HCT116 (cell line): ENCODE measurements around the gene GRIA1. TPM values are rescaled to one million over a fixed set of nuclear protein-coding genes. Genes with fewer than 3 reads are reported as not detected.

Experiments used
- ATAC-seq: fragments of 200-7000 bp; cut with Tn5 transposase; 2 replicates; pipeline ENCODE4 v1.9.1; 2020; ENCODE audit warnings: mild to moderate bottlenecking, moderate library complexity
- BruUV-seq: library from RNA; stranded (reverse); fragments of 400-500 nt; replicated peaks from 2 replicates; lab custom pipeline; 2021; lab: Mats Ljungman, UMichigan
- CTCF ChIA-PET: fragments of 300-600 bp; sonication (Branson Sonifier 250); formaldehyde crosslinking; loops from one replicate; lab custom pipeline; 2021; ENCODE audit warnings: antibody characterized with exemption; lab: Charles Lee
- POLR2A ChIA-PET: fragments of 300-600, 350-600 bp; sonication (Branson Sonifier 250); formaldehyde crosslinking; loops from one replicate; lab custom pipeline; 2021; ENCODE audit warnings: antibody characterized with exemption; lab: Charles Lee
- RAD21 ChIA-PET, 2 experiments: fragments of 300-600 bp; sonication (Branson Sonifier 250); formaldehyde crosslinking; loops; one replicate each; lab custom pipeline; 2023; ENCODE audit warnings: low total read pairs in 2 of 2; ENCODE audit not compliant: uncharacterized antibody in 2 of 2, unreplicated experiment in 2 of 2, low non-redundant PET in 1 of 2; lab: Charles Lee
- DNase-seq: peaks from one replicate; pipeline ENCODE4 v3.0.0-alpha.2; 2010; ENCODE audit warnings: low read depth, low spot score
- H2AFZ ChIP-seq: fragments of 200-600 bp; shearing (Covaris generic), sonication (generic); 2 replicates; pipeline ENCODE4 v1.6.1; 2017; ENCODE audit warnings: low read depth, mixed run types, mixed read lengths, antibody characterized with exemption, low read length; ENCODE audit not compliant: poor library complexity, severe bottlenecking
- H3K27ac ChIP-seq: 2 replicates; pipeline ENCODE4 v1.5.1; 2012; ENCODE audit warnings: low read depth, low read length
- H3K27me3 ChIP-seq: fragments of 200-600 bp; sonication (generic); 2 replicates; pipeline ENCODE4 v1.6.1; 2016; ENCODE audit warnings: mixed run types, low read length, mixed read lengths; ENCODE audit not compliant: insufficient read depth
- H3K36me3 ChIP-seq, 2 experiments: fragments of 200-500 bp in 1 of 2; fragments of 200-600 bp in 1 of 2; sonication (Bioruptor generic) in 1 of 2; sonication (generic) in 1 of 2; 2 replicates each; pipeline versions ENCODE4 v1.5.1 to v1.6.1; 2014 to 2016; ENCODE audit warnings: low read length in 2 of 2, inconsistent platforms in 1 of 2, mixed read lengths in 1 of 2, mixed run types in 1 of 2; ENCODE audit not compliant: insufficient read depth in 2 of 2, control insufficient read depth in 1 of 2
- H3K4me1 ChIP-seq, 2 experiments: fragments of 200-600 bp in 1 of 2; sonication (generic) in 1 of 2; 2 replicates each; pipeline versions ENCODE4 v1.5.1 to v1.6.1; 2012 to 2017; ENCODE audit warnings: low read length in 2 of 2, inconsistent platforms in 1 of 2, mild to moderate bottlenecking in 1 of 2, mixed read lengths in 1 of 2, mixed run types in 1 of 2, moderate library complexity in 1 of 2; ENCODE audit not compliant: insufficient read depth in 2 of 2, control insufficient read depth in 1 of 2
- H3K4me2 ChIP-seq: fragments of 200-600 bp; sonication (generic); 2 replicates; pipeline ENCODE4 v1.6.1; 2017; ENCODE audit warnings: mixed run types, low read length, mixed read lengths
- H3K4me3 ChIP-seq, 2 experiments: fragments of 200-600 bp in 1 of 2; sonication (generic) in 1 of 2; replicated peaks in 1 of 2; 2 replicates each; pipeline ENCODE4 v1.5.1; 2011 to 2016; ENCODE audit warnings: low read length in 2 of 2, control low read depth in 1 of 2, low read depth in 1 of 2, mild to moderate bottlenecking in 1 of 2, mixed read lengths in 1 of 2, mixed run types in 1 of 2
- H3K79me2 ChIP-seq: fragments of 200-600 bp; sonication (generic); 2 replicates; pipeline ENCODE4 v1.6.1; 2017; ENCODE audit warnings: mild to moderate bottlenecking, mixed run types, low read length, moderate library complexity, mixed read lengths; ENCODE audit not compliant: insufficient read depth
- H3K9ac ChIP-seq: fragments of 200-600 bp; sonication (generic); 2 replicates; pipeline ENCODE4 v1.6.1; 2016; ENCODE audit warnings: low read length, mixed read lengths
- H3K9me2 ChIP-seq: fragments of 200-600 bp; sonication (generic), shearing (Covaris generic); 2 replicates; pipeline ENCODE4 v1.6.1; 2017; ENCODE audit warnings: mixed run types, mild to moderate bottlenecking, moderate library complexity; ENCODE audit not compliant: insufficient read depth
- H3K9me3 ChIP-seq, 2 experiments: fragments of 200-500 bp in 1 of 2; fragments of 200-600 bp in 1 of 2; sonication (Bioruptor generic) in 1 of 2; sonication (generic) in 1 of 2; 2 replicates each; pipeline ENCODE4 v1.6.1; 2014 to 2017; ENCODE audit warnings: low read length in 2 of 2, mixed read lengths in 2 of 2, inconsistent platforms in 1 of 2, low read depth in 1 of 2, mild to moderate bottlenecking in 1 of 2, mixed run types in 1 of 2, moderate library complexity in 1 of 2; ENCODE audit not compliant: control insufficient read depth in 1 of 2, insufficient read depth in 1 of 2
- H4K20me1 ChIP-seq: fragments of 200-600 bp; sonication (generic), shearing (Covaris generic); 2 replicates; pipeline ENCODE4 v1.6.1; 2017; ENCODE audit warnings: mixed run types, mild to moderate bottlenecking, moderate library complexity; ENCODE audit not compliant: insufficient read depth
- CBX3 ChIP-seq: IDR thresholded peaks from 2 replicates; pipeline ENCODE4 v1.6.1; 2012; ENCODE audit warnings: low read depth
- ELF1 ChIP-seq: IDR thresholded peaks from 2 replicates; pipeline ENCODE4 v1.6.1; 2012; ENCODE audit warnings: low read depth, borderline replicate concordance
- EZH2 ChIP-seq: fragments of 200-600 bp; sonication (generic); IDR thresholded peaks from 2 replicates; pipeline ENCODE4 v1.6.1; 2017; ENCODE audit warnings: antibody characterized with exemption, mixed run types
- EZH2phosphoT487 ChIP-seq: fragments of 200-600 bp; IDR thresholded peaks from 2 replicates; pipeline ENCODE4 v1.6.1; 2018; ENCODE audit warnings: antibody characterized with exemption, borderline replicate concordance
- MAX ChIP-seq: IDR thresholded peaks from 2 replicates; pipeline ENCODE4 v1.6.1; 2012
- ZFX ChIP-seq: fragments of 450-650 bp; IDR thresholded peaks from 2 replicates; pipeline ENCODE4 v1.6.1; 2017
- intact Hi-C: fragments of 100-400 bp; cut with micrococcal nuclease; formaldehyde crosslinking; loops from 2 replicates; pipeline ENCODE4 v1.10.0; 2022
- total RNA-seq: library from RNA; stranded (reverse); gene quantifications from one replicate; pipeline ENCODE4 v1.2.1, GENCODE V29; 2021; ENCODE audit not compliant: unreplicated experiment

GRIA1 gene
- total RNA-seq, 1 experiment from 2014 or later, result not detected

- Histone ChIP-seq H3K9me2 (no peaks in the 10 kb centered on the region), H4K20me1 (no peaks in the 10 kb centered on the region), H3K4me3 (no peak overlapping the region), H3K9ac (no peak overlapping the region), H3K4me2 (no peak overlapping the region), H3K9me3 (no peaks in the 10 kb centered on the region), H3K4me1 (no peaks in the 10 kb centered on the region), H3K27me3 (peaks cover 13% of the 10 kb centered on the region), H3K36me3 (no peaks in the 10 kb centered on the region), H3K79me2 (no peaks in the 10 kb centered on the region), H3K27ac (no peak overlapping the region), H2AFZ (no peak overlapping the region)
- ChIA-PET RAD21 (no interaction called here), CTCF (no interaction called here), POLR2A (no interaction called here)
- BruUV-seq, result no TSS peak
- DNase-seq, result no peak
- intact Hi-C loops, result no loop called here
- no peak for ATAC-seq
- TF ChIP-seq CBX3, result no peak
- no peak for TF ChIP-seq EZH2phosphoT487
- no peak for TF ChIP-seq EZH2
These were observed 33.4 kb downstream of the GRIA1 start for GRCh38 chr5:153523831-153524230.

GRCh38 chr5:153525536-153525935 lies 35.1 kb downstream of the GRIA1 start:
- H3K27me3 ChIP-seq, result peaks cover 13% of the 10 kb centered on the region
- no peak overlapping the region for H2AFZ ChIP-seq
- RAD21 ChIA-PET, result no interaction called here
- H3K36me3 ChIP-seq, result no peaks in the 10 kb centered on the region
- no peak overlapping the region for H3K27ac ChIP-seq
- no TSS peak for BruUV-seq
- CTCF ChIA-PET, result no interaction called here
- H3K4me1 ChIP-seq, result no peaks in the 10 kb centered on the region
- no peak for DNase-seq
- no peak overlapping the region for H3K4me2 ChIP-seq
- intact Hi-C loops, result no loop called here
- TF ChIP-seq MAX (no peak), ZFX (no peak), ELF1 (no peak)
- no peak overlapping the region for H3K9ac ChIP-seq
- H3K9me2 ChIP-seq, result no peaks in the 10 kb centered on the region
- ATAC-seq, result no peak
- no peaks in the 10 kb centered on the region for H3K79me2 ChIP-seq
- H3K9me3 ChIP-seq, result no peaks in the 10 kb centered on the region
- H4K20me1 ChIP-seq, result no peaks in the 10 kb centered on the region
- POLR2A ChIA-PET, result no interaction called here
- no peak overlapping the region for H3K4me3 ChIP-seq
